Right cardiac atrium (tissue), 5 donors: Measurements from ENCODE around the gene LRP1. TPM values are rescaled to one million over a fixed set of nuclear protein-coding genes. Genes with fewer than 3 reads are reported as not detected.

Experiments used
- ATAC-seq, 2 donors: fragments of 200-7000 bp; cut with Tn5 transposase; one replicate each; pipeline versions ENCODE4 v1.8.0 to v1.9.1; 2020; ENCODE audit warnings: moderate library complexity in 2 of 2, mild to moderate bottlenecking in 1 of 2
- DNase-seq, 3 donors: peaks; one replicate each; pipeline ENCODE4 v3.0.0-alpha.2; 2020
- H3K27ac ChIP-seq: one replicate; pipeline ENCODE4 v1.5.1; 2013; ENCODE audit warnings: mild to moderate bottlenecking, low read length, control low read depth, moderate library complexity
- H3K27me3 ChIP-seq: one replicate; pipeline ENCODE4 v1.6.1; 2013; ENCODE audit not compliant: control insufficient read depth, insufficient read depth
- H3K4me1 ChIP-seq: one replicate; pipeline ENCODE4 v1.6.1; 2013; ENCODE audit warnings: low read length; ENCODE audit not compliant: control insufficient read depth, insufficient read depth
- H3K4me3 ChIP-seq: one replicate; pipeline ENCODE4 v1.5.1; 2013; ENCODE audit warnings: low read length, control low read depth
- H3K9me3 ChIP-seq: one replicate; pipeline ENCODE4 v1.6.1; 2013; ENCODE audit warnings: low read length; ENCODE audit not compliant: control insufficient read depth
- WGBS: extraction: QIAGEN DNeasy Blood & Tissue Kit; methylation state at CpG from one replicate; pipeline ENCODE4 v1.1.7; 2013; 5-methylcytosine and 5-hydroxymethylcytosine counted together
- intact Hi-C, 4 donors: fragments of 100-400 bp; cut with DNase I; formaldehyde crosslinking; loops; one replicate each; pipeline versions ENCODE4 v1.11.0 to v1.14.0; 2022 to 2023
- polyA plus RNA-seq: library from polyadenylated mRNA; stranded (reverse); fragments of 200-250 nt; gene quantifications from one replicate; pipeline ENCODE4 v1.2.3, GENCODE V29; 2013
- total RNA-seq, 4 donors: library from RNA; stranded (reverse); fragmentation: NEBNext Ultra II Directional; extraction: Animal tissue kit (Norgen Biotek cat#: 25700); gene quantifications; one replicate each; pipeline ENCODE4 v1.2.1, GENCODE V29; 2021
- donor health status: healthy with polysubstance abuse.
- donor health status: DM: no; HTN: yes; CAD: no.
- donor health status: DM: no; HTN: no; CAD: no.
- donor health status: DM: no; HTN: yes; CAD: no; lungs with severe emphysema.
- donor health status: DM: yes; HTN: yes; CAD: no.

LRP1 gene
- total and polyA plus RNA-seq, 5 donors, result 55.0 to 181 (median 140) TPM

GRCh38 chr12:57195611-57196371 lies 67.5 kb downstream of the LRP1 start:
- H3K9me3 ChIP-seq, result no peaks in the 10 kb centered on the region
- no peak overlapping the region for H3K4me3 ChIP-seq
- no peaks in the 10 kb centered on the region for H3K27me3 ChIP-seq
- DNase-seq (peak in 1 of 3 donors; percentile 46), ATAC-seq (no peak)
- intact Hi-C loops, result no loop called here
- 82% methylated on average over 34 of the region's 34 CpGs for WGBS
- H3K27ac ChIP-seq, result no peak overlapping the region
- H3K4me1 ChIP-seq, result no peaks in the 10 kb centered on the region

GRCh38 chr12:57196439-57196838 lies 68.2 kb downstream of the LRP1 start:
- H3K27me3 ChIP-seq, result no peaks in the 10 kb centered on the region
- 66% methylated on average over 4 of the region's 4 CpGs for WGBS
- intact Hi-C loops, result no loop called here
- H3K27ac ChIP-seq, result no peak overlapping the region
- no peaks in the 10 kb centered on the region for H3K4me1 ChIP-seq
- no peak overlapping the region for H3K4me3 ChIP-seq
- DNase-seq (no peak), ATAC-seq (no peak)
- H3K9me3 ChIP-seq, result no peaks in the 10 kb centered on the region

DNA sequence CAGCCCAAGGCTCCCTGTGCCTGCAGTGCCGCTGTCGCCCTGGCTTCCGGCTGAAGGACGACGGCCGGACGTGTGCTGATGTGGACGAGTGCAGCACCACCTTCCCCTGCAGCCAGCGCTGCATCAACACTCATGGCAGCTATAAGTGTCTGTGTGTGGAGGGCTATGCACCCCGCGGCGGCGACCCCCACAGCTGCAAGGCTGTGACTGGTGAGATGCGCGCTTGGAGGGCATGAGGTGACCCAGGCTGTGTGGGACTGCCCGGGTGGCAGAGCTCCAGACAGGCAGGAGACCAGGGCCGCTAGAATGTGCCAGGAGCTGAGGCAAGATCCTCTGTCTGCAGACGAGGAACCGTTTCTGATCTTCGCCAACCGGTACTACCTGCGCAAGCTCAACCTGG lies 68.7 kb downstream of the LRP1 start:
- intact Hi-C loops, result no loop called here
- DNase-seq (peak in 1 of 3 donors; percentile 54), ATAC-seq (no peak)
- no peak overlapping the region for H3K4me3 ChIP-seq
- WGBS, result 89% methylated on average over 22 of the region's 22 CpGs
- H3K4me1 ChIP-seq, result no peaks in the 10 kb centered on the region
- H3K27ac ChIP-seq, result no peak overlapping the region
- no peaks in the 10 kb centered on the region for H3K9me3 ChIP-seq
- H3K27me3 ChIP-seq, result no peaks in the 10 kb centered on the region

DNA sequence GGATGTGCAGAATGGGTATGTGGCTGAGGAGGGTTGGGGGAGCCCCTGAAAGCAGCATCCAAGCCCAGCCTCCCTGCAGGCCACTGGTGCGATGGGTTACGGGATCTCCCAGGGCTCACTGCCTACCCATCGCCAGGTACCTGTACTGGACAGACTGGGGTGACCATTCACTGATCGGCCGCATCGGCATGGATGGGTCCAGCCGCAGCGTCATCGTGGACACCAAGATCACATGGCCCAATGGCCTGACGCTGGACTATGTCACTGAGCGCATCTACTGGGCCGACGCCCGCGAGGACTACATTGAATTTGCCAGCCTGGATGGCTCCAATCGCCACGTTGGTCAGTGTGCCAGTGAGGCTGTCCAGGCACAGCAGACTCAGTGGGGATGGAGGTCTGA lies 70.0 kb downstream of the LRP1 start:
- no peak overlapping the region for H3K4me3 ChIP-seq
- ATAC-seq, result no peak
- no peaks in the 10 kb centered on the region for H3K4me1 ChIP-seq
- peak in 1 of 3 donors; percentile 48 for DNase-seq
- intact Hi-C loops, result no loop called here
- no peaks in the 10 kb centered on the region for H3K9me3 ChIP-seq
- 94% methylated on average over 17 of the region's 17 CpGs for WGBS
- no peak overlapping the region for H3K27ac ChIP-seq
- no peaks in the 10 kb centered on the region for H3K27me3 ChIP-seq

- WGBS, result 88% methylated on average over 15 of the region's 15 CpGs
- Histone ChIP-seq H3K4me3 (no peak overlapping the region), H3K27me3 (no peaks in the 10 kb centered on the region), H3K27ac (no peak overlapping the region), H3K9me3 (no peaks in the 10 kb centered on the region), H3K4me1 (no peaks in the 10 kb centered on the region)
- DNase-seq (no peak), ATAC-seq (no peak)
- intact Hi-C loops, result no loop called here
Measured at GRCh38 chr12:57199191-57199590, 70.9 kb downstream of the LRP1 start.

GRCh38 chr12:57200497-57200896 lies 72.2 kb downstream of the LRP1 start:
- intact Hi-C loops, result no loop called here
- no peaks in the 10 kb centered on the region for H3K9me3 ChIP-seq
- 92% methylated on average over 15 of the region's 15 CpGs for WGBS
- DNase-seq (peak in 1 of 3 donors; percentile 53), ATAC-seq (no peak)
- H3K27me3 ChIP-seq, result no peaks in the 10 kb centered on the region
- H3K27ac ChIP-seq, result no peak overlapping the region
- no peak overlapping the region for H3K4me3 ChIP-seq
- H3K4me1 ChIP-seq, result no peaks in the 10 kb centered on the region

- DNase-seq, result peak in 1 of 3 donors; percentile 58
- H3K9me3 ChIP-seq, result no peaks in the 10 kb centered on the region
- H3K27ac ChIP-seq, result no peak overlapping the region
- intact Hi-C loops, result no loop called here
- no peak overlapping the region for H3K4me3 ChIP-seq
- WGBS, result 73% methylated on average over 8 of the region's 8 CpGs
- H3K4me1 ChIP-seq, result no peaks in the 10 kb centered on the region
- ATAC-seq, result no peak
- no peaks in the 10 kb centered on the region for H3K27me3 ChIP-seq
Measured at GRCh38 chr12:57201219-57201618, 72.9 kb downstream of the LRP1 start.

GRCh38 chr12:57201631-57202030 lies 73.3 kb downstream of the LRP1 start:
- WGBS, result 85% methylated on average over 16 of the region's 16 CpGs
- H3K4me1 ChIP-seq, result no peaks in the 10 kb centered on the region
- ATAC-seq (no peak), DNase-seq (no peak)
- H3K4me3 ChIP-seq, result no peak overlapping the region
- intact Hi-C loops, result no loop called here
- no peak overlapping the region for H3K27ac ChIP-seq
- no peaks in the 10 kb centered on the region for H3K9me3 ChIP-seq
- no peaks in the 10 kb centered on the region for H3K27me3 ChIP-seq

GRCh38 chr12:57202321-57202720 lies 74.0 kb downstream of the LRP1 start:
- WGBS, result 90% methylated on average over 19 of the region's 19 CpGs

GRCh38 chr12:57203201-57203600 lies 74.9 kb downstream of the LRP1 start:
- 96% methylated on average over 28 of the region's 28 CpGs for WGBS

More at GRCh38 chr12:57202321-57202720, 74.0 kb downstream of the LRP1 start:
- DNase-seq (peak in 1 of 3 donors; percentile 40), ATAC-seq (no peak)
- H3K9me3 ChIP-seq, result no peaks in the 10 kb centered on the region
- H3K4me1 ChIP-seq, result no peaks in the 10 kb centered on the region
- H3K4me3 ChIP-seq, result no peak overlapping the region
- H3K27me3 ChIP-seq, result no peaks in the 10 kb centered on the region
- intact Hi-C loops, result no loop called here
- no peak overlapping the region for H3K27ac ChIP-seq

DNA sequence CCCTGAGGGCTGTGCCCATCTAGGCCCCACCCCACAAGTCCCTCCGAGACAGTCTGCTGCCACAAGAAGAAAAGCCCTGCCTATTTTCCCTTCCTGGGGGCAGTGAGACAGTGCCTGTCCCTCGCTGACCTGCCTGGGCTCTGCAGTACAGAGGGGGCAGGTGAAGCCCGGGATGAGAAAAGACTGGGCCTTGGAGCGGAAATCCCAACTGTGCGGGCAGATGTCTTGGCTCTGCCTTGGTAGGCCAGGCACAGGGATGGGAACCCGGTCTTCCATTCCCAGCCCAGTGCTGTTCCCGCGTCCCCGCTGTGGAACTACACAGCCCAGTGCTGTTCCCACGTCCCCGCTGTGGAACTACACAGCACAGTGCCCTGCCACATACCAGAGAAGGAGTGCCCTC lies 75.5 kb downstream of the LRP1 start:
- DNase-seq, result no peak
- intact Hi-C loops, result no loop called here
- WGBS, result 82% methylated on average over 11 of the region's 11 CpGs
- no peak overlapping the region for H3K27ac ChIP-seq
- ATAC-seq, result no peak
- no peak overlapping the region for H3K4me3 ChIP-seq
- no peaks in the 10 kb centered on the region for H3K9me3 ChIP-seq
- no peaks in the 10 kb centered on the region for H3K27me3 ChIP-seq
- no peaks in the 10 kb centered on the region for H3K4me1 ChIP-seq

More at GRCh38 chr12:57203201-57203600, 74.9 kb downstream of the LRP1 start:
- no peaks in the 10 kb centered on the region for H3K27me3 ChIP-seq
- H3K4me1 ChIP-seq, result no peaks in the 10 kb centered on the region
- DNase-seq, result peak in 1 of 3 donors; percentile 64
- ATAC-seq, result no peak
- H3K9me3 ChIP-seq, result no peaks in the 10 kb centered on the region
- no peak overlapping the region for H3K4me3 ChIP-seq
- H3K27ac ChIP-seq, result no peak overlapping the region
- intact Hi-C loops, result no loop called here
